Urinary bladder (tissue), 4 donors: ENCODE measurements around the gene MAGED2. TPM values are rescaled to one million over a fixed set of nuclear protein-coding genes. Genes with fewer than 3 reads are reported as not detected.

ENCODE experiments used
- DNase-seq: peaks from one replicate; pipeline ENCODE4 v3.0.0-alpha.2; 2015; ENCODE audit errors: extremely low spot score
- H3K27ac ChIP-seq: one replicate; pipeline ENCODE4 v1.5.1; 2013; ENCODE audit warnings: low read depth, mild to moderate bottlenecking, moderate library complexity
- H3K36me3 ChIP-seq: one replicate; pipeline ENCODE4 v1.6.1; 2013; ENCODE audit warnings: mild to moderate bottlenecking, moderate library complexity; ENCODE audit not compliant: insufficient read depth
- H3K4me1 ChIP-seq: one replicate; pipeline ENCODE4 v1.6.1; 2013; ENCODE audit warnings: mild to moderate bottlenecking, moderate library complexity; ENCODE audit not compliant: insufficient read depth
- H3K4me3 ChIP-seq: one replicate; pipeline ENCODE4 v1.5.1; 2013; ENCODE audit warnings: low read depth, low read length
- WGBS: extraction: QIAGEN DNeasy Blood & Tissue Kit; methylation state at CpG from one replicate; pipeline ENCODE4 v1.1.7; 2013; 5-methylcytosine and 5-hydroxymethylcytosine counted together
- polyA plus RNA-seq: library from polyadenylated mRNA; stranded (reverse); fragments of 200-250 nt; gene quantifications from one replicate; pipeline ENCODE4 v1.2.3, GENCODE V29; 2013
- total RNA-seq: library from RNA; depleted of rRNA; stranded (reverse); fragments of >200 nt; gene quantifications from one replicate; pipeline ENCODE4 v1.2.3, GENCODE V29; 2014
- donor health status: healthy with polysubstance abuse.
- donor health status: healthy.

MAGED2 gene
- total and polyA plus RNA-seq, 2 donors: 180 to 339 TPM

DNA sequence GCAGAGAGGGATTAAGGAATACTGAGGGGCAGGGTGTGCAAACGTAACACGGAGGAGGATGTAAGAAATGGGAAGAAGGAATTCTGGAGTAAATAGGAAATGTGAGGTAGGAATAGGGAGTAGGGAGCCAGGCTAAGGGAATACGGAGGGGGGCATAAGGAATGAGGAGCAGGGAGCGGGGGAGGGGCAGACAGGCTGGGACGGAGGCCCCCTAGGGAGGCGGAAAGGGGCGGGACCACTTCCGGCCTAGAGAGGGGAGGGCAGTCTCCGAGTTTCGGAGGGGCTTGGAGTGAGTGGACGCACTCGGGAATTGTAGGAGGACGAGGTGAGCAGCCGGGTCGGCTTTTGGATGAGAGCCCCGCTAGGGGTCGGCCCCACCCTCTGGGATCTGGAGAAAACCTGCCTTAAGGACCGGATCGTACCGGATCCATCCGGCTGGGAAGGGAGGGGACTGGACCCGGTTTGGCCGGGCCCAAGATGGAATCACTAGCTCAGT is 612 bp downstream of the MAGED2 start:
- WGBS: 1% methylated on average over 23 of the region's 23 CpGs
- H3K36me3 ChIP-seq: no peaks in the 10 kb centered on the region
- H3K4me3 ChIP-seq: peak overlapping the region; percentile 61
- H3K4me1 ChIP-seq: no peaks in the 10 kb centered on the region
- DNase-seq: peak; percentile 64
- peak overlapping the region; percentile 81 for H3K27ac ChIP-seq

- no peaks in the 10 kb centered on the region for H3K4me1 ChIP-seq
- WGBS: 2% methylated on average over 38 of the region's 38 CpGs
Observed at GRCh38 chrX:54808605-54809483, 1.3 kb downstream of the MAGED2 start.

DNA sequence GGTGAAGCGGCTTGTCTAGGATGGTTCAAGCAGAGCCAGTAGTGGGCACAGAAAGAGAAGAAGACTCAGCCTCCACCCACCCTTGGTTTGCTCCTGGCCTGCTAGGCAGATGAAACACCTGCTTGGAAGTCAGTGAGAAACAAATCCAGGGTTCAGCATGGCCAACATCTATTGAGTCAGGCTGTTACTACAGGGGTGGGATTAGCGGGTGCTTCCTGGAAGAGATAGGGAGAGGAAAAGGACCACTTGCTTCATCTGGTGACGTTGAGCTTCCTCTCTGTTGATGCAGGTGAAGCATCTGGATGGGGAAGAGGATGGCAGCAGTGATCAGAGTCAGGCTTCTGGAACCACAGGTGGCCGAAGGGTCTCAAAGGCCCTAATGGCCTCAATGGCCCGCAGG is 3.0 kb downstream of the MAGED2 start:
- no peak for DNase-seq
- Histone ChIP-seq H3K36me3 (peaks cover 5% of the 10 kb centered on the region), H3K27ac (no peak overlapping the region), H3K4me1 (no peaks in the 10 kb centered on the region), H3K4me3 (no peak overlapping the region)
- 83% methylated on average over 5 of the region's 5 CpGs for WGBS

More at GRCh38 chrX:54808605-54809483, 1.3 kb downstream of the MAGED2 start:
- peak; percentile 93 for DNase-seq
- H3K4me3 ChIP-seq: peak overlapping the region; percentile 61
- H3K27ac ChIP-seq: peak overlapping the region; percentile 81
- H3K36me3 ChIP-seq: no peaks in the 10 kb centered on the region

GRCh38 chrX:54811301-54811885 is 3.8 kb downstream of the MAGED2 start:
- WGBS: 80% methylated on average over 9 of the region's 9 CpGs
- no peak overlapping the region for H3K27ac ChIP-seq
- no peak for DNase-seq
- H3K36me3 ChIP-seq: peaks cover 5% of the 10 kb centered on the region
- H3K4me3 ChIP-seq: no peak overlapping the region
- H3K4me1 ChIP-seq: no peaks in the 10 kb centered on the region

DNA sequence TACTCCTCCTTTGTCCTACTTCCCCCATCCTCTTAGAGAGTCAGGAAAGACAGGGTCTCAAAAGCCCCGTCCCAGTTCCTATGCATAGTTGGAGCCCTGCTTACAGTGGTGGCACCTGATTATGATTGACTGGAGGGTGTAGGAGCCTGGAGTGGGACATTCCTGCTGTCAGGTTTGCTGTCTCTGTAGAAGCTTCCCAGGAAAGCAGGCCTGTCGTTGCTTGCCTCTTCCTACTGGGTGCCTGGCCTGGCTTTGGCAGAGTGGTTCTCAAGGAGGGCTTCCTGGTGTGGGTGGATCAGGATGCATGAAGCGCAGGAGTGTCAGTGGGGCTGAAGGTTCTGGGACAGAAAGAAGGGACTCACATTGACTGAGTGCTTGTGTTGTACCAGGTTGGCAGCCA is 4.8 kb downstream of the MAGED2 start:
- WGBS: 88% methylated on average over 3 of the region's 3 CpGs
- no peak for DNase-seq
- Histone ChIP-seq H3K4me1 (no peaks in the 10 kb centered on the region), H3K4me3 (no peak overlapping the region), H3K27ac (no peak overlapping the region), H3K36me3 (peaks cover 5% of the 10 kb centered on the region)

DNA sequence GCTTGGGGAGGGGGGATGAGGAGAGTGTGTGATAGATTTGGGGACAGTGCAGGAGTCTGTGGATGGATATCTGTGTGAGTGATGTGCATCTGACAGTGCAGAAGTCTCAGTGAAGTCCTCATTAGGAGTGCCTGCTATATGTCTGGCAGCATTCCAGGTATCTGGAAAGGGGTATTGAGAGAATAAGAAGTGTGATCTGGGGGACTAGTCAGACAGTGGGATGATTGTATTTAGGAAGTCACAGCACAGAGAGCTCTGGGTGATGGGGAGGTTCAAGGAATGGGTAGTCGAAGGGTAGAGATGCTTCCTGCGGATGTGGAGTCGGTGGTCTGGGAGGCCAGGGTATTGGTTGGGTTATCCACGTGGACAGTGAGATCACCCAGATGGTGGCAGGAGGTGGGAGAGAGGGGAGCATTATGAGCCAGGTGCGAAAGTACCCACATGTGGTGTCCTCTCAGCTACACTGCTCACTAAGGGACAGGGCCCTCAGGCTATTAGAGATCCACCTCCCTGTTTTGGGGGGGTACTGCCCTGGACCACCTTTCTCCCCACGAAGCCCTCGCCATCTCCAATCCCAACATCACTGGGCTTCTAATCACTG is 9.8 kb downstream of the MAGED2 start:
- Histone ChIP-seq H3K4me3 (no peak overlapping the region), H3K4me1 (no peaks in the 10 kb centered on the region), H3K27ac (no peak overlapping the region), H3K36me3 (peaks cover 5% of the 10 kb centered on the region)
- WGBS: 63% methylated on average over 7 of the region's 7 CpGs
- no peak for DNase-seq

DNA sequence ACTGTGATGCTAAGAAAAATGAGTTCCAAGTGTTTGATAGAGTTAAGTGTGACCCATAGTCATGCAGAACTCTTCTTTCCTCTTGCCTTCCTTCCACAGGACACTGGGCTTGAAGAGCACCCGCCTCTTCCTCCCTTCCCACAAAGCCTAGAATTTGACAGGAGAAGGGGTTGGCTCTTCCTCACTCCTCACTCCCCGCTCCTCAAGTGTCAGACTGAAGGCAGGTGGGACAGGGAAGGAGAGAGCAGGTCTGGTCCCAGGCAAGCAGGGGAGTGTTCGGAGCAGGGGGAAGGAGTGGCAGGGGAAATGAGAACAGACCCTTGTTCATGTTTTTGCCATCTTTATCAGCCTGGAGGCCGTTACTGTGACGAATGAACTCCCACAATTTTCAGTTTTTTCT is 10.7 kb downstream of the MAGED2 start:
- Histone ChIP-seq H3K27ac (no peak overlapping the region), H3K36me3 (peaks cover 5% of the 10 kb centered on the region), H3K4me1 (no peaks in the 10 kb centered on the region), H3K4me3 (no peak overlapping the region)
- DNase-seq: no peak
- WGBS: 39% methylated on average over 5 of the region's 5 CpGs

GRCh38 chrX:54819201-54819600 is 11.7 kb downstream of the MAGED2 start:
- H3K4me3 ChIP-seq: no peak overlapping the region
- H3K27ac ChIP-seq: no peak overlapping the region
- H3K36me3 ChIP-seq: peaks cover 4% of the 10 kb centered on the region
- H3K4me1 ChIP-seq: no peaks in the 10 kb centered on the region
- 63% methylated on average over 8 of the region's 8 CpGs for WGBS
- DNase-seq: no peak

DNA sequence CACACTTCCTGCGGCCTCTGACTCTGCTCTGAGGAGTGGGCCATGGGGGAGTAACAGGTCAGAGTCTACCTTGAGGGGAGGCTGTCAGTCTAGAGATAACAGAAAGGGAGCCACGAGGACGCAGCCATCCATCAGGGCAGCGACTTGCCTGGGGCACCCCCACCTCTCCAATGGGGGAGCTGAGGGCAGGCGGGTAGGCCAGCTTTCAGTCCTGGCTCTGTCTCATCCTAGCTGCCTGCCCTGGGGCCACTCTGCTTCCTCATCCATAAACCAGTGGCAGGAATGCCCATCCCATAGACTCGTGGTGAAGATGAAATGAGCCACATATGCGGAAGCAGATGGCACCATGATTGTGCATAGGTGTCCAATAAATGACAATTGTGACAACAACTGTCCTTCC is 13.2 kb downstream of the MAGED2 start:
- Histone ChIP-seq H3K27ac (no peak overlapping the region), H3K4me3 (no peak overlapping the region), H3K4me1 (no peaks in the 10 kb centered on the region), H3K36me3 (no peaks in the 10 kb centered on the region)
- no peak for DNase-seq
- 64% methylated on average over 7 of the region's 7 CpGs for WGBS

GRCh38 chrX:54821310-54821709 is 13.8 kb downstream of the MAGED2 start:
- DNase-seq: no peak
- 89% methylated on average over 2 of the region's 2 CpGs for WGBS
- Histone ChIP-seq H3K27ac (no peak overlapping the region), H3K36me3 (no peaks in the 10 kb centered on the region), H3K4me3 (no peak overlapping the region), H3K4me1 (no peaks in the 10 kb centered on the region)

DNA sequence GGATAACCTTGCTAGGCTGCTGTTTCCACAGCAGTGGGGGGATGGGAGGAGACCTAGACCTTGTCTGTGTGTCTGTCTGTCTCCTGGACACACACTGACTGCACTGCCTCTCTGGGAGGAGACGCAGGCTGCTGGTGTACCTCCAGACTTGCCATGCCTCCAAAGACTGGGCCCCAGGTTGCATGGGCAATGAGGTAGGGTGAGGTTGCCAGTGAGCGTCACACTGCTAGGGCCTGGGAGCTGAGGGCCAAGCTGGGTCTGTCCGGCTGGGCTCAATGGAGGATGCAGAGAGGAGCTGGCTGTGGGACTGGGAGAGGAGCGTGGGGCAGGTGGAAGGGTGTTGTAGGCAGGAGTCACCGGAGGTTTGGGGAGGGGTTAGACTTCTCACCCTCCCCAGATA is 16.6 kb downstream of the MAGED2 start:
- 73% methylated on average over 5 of the region's 5 CpGs for WGBS

DNA sequence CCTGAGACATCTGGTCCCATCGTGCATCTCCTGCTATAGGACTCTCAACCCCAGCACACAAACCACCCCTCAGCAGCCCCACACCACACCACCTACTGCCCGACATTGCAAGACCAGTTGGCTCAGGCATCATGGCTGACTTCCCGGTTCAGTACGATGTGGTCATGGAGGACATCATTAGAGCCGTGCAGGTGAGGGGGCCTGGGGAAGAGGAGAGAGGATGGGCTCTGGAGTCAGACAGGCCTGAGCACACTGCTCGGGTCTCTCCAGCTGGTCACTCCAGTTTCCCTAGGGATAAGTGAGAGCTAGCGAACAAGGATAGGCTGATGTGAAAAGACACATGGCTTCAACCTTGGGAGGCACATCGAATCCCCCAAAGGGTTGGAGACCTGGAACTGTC is 17.2 kb downstream of the MAGED2 start:
- Histone ChIP-seq H3K36me3 (no peaks in the 10 kb centered on the region), H3K4me1 (no peaks in the 10 kb centered on the region), H3K4me3 (no peak overlapping the region), H3K27ac (no peak overlapping the region)
- WGBS: 94% methylated on average over 8 of the region's 8 CpGs
- DNase-seq: no peak

More for the DNA sequence above, 16.6 kb downstream of the MAGED2 start:
- Histone ChIP-seq H3K4me1 (no peaks in the 10 kb centered on the region), H3K36me3 (no peaks in the 10 kb centered on the region), H3K27ac (no peak overlapping the region), H3K4me3 (no peak overlapping the region)
- DNase-seq: no peak

GRCh38 chrX:54825716-54826438 is 18.3 kb downstream of the MAGED2 start:
- H3K36me3 ChIP-seq: no peaks in the 10 kb centered on the region
- no peak overlapping the region for H3K4me3 ChIP-seq
- no peak overlapping the region for H3K27ac ChIP-seq
- no peaks in the 10 kb centered on the region for H3K4me1 ChIP-seq
- no peak for DNase-seq
- WGBS: 69% methylated on average over 8 of the region's 8 CpGs
